HG02938 (cell line): Measurements from ENCODE around the gene NEDD4L.
A peak's percentile ranks its signal among the peaks of the same experiment; 100 is the strongest.

Experiments used
- ATAC-seq: cut with Tn5 transposase; IDR thresholded peaks from one replicate; pipeline ENCODE4 v1.9.1; 2021; ENCODE audit warnings: mild to moderate bottlenecking, moderate library complexity; ENCODE audit not compliant: unreplicated experiment

The NEDD4L gene

DNA sequence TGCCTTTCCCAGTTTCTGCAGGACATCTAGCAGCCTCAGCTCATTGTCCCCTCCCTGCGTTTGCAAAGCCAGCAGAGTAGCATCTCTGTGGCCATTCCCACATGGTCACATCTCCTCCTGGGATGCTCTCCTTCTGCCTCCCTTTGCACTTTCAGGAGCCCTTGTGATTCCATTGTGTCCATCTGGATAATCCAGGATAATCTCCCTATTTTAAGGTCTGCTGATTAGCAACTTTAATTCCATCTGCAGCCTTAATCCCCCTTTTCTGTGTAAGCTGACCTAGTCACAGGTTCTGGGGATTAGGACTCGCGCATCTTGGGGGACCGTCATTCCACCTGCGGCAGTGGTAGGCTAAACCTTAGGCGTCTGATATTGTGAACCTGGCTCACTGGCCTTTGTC is 70.7 kb downstream of the NEDD4L start:
- no peak for ATAC-seq

DNA sequence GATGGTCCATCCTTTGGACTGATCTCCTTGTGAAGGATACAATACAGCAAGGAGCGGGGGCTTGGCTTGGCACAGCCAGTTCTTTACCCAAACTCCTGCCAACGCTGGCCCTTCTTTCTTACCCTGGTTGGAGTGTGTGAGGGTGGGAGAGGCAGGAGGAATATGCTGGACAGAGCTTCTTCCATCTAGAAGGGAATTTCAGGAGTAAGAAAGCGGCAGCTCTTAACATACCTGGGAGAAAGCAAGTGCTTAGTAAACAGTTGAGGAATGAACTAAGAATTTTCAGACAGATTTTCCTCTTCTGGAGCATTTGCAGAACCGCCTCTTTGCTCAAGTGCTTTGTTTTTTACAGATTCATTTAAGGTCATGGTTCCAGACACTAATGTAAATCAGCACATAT is 72.8 kb downstream of the NEDD4L start:
- ATAC-seq: no peak

DNA sequence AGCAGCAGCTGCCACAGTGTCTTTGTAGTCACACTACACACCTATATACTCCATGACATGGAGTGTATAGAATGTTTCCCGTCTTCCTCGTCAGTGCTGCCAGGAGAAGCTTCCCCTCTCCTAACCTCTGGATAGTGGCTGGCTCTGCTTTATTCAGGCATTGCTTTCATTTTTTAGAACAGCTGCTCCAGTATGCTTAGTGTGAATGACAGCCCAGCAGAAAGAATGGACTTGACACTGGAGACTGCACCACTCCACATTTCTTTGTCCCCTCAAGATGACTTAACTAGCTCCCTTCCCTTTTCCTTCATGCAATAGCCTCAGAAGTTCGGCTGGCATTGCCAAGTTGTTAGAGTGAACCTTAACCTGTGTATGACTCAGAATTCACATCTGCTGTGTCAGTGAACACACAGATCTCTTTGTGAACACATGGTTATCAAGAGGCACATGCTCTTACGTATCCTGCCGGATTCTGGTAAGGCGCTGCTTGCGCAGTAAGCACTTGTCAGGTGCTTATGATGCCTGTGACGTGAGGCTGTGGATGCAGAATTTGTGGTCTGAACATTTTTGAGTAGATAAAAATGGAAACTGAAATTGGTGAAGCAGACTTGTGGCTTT is 73.9 kb downstream of the NEDD4L start:
- ATAC-seq: no peak

DNA sequence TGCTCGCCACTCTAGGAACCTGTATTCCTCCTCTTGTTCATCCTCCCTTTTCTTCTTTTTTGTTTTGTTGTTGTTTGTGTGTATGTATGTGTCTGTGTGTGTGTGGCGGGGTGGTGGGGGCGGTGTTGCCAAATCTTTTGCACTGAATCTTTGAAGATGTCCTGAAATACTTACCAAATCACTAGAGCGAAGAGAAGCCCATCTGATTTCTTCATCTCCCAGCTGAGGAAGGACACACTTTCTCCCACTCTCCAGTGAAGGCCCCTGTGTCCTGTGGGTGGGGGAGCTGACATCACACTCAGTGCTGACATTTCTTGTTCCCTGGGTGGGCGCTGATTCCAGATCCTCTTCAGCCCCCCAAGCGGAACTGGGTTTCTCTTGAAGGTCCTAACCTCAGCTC is 74.5 kb downstream of the NEDD4L start:
- ATAC-seq: no peak

DNA sequence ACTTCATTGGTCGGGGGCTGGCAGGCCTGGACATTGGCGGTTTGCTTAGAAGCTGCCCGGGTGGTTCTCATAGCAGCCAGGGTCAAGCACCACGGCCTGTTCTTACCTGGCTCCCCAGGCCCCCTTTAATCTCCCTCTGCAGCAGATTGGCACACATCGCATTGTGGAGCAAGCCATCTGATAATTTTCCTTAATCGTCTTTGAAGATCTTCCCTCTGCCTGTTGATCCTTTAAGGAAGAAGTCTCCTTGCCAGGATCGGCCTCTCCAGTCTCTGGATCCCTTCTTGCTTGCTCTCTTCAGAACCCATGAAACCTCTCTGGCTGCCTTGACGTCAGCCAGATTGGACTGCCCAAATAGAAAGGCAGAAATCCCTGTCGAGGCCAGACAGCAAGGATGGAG is 75.8 kb downstream of the NEDD4L start:
- ATAC-seq: no peak

DNA sequence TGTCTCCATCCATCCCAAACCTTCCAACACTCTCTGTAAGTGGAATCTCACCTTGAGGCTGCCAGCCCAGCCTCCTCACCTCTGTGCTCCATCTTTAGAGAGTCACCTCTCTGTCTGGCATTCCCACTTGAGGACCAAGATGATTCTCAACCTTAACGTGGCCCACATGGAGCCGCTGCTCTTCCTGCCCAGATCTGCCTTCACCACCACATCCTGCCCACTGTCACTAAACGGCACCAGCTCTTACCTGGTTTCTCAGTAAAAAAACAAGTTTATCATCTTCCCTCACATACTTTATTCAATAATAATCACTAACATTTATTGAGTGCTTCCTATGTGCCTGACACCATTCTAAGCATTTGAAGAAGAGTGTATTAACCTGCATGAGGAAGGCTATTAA is 80.4 kb downstream of the NEDD4L start:
- no peak for ATAC-seq

DNA sequence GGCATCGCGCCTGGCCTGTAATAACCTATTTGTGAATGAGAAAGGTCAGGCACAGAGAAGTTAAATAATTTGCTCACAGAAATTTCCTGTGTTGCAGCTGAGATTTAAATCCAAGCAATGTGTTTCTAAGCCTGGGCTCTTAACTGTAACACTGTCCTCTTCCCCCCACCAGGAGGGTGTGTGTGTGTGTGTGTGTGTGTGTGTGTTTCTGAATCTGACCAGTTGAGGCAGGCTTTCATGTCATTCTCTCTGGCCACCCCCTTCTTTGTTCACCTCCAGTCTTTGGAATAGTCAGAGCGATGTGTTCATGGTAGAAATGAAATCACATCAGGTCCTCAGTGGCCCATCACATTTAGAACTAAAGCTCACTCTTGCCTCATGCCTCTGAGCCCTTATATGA is 81.2 kb downstream of the NEDD4L start:
- ATAC-seq: no peak

DNA sequence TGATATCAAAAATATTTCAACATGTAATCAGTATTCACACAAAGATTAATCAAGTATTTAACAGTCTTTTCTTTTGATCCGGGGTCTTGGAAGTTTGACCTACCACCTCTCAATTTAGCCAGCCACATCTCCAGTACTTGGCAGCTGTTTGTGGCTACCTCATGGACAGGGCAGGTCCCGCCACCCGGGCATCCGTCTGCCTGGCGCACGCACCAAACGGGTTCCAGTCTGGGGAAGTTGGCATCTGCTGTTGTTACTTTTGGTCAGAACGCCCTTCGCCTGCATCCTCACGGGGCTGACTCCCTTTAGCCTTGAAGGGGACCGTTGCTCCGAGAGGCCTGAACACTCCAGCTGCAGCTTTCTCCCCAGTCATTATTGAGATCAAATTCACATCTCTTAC is 81.7 kb downstream of the NEDD4L start:
- no peak for ATAC-seq

DNA sequence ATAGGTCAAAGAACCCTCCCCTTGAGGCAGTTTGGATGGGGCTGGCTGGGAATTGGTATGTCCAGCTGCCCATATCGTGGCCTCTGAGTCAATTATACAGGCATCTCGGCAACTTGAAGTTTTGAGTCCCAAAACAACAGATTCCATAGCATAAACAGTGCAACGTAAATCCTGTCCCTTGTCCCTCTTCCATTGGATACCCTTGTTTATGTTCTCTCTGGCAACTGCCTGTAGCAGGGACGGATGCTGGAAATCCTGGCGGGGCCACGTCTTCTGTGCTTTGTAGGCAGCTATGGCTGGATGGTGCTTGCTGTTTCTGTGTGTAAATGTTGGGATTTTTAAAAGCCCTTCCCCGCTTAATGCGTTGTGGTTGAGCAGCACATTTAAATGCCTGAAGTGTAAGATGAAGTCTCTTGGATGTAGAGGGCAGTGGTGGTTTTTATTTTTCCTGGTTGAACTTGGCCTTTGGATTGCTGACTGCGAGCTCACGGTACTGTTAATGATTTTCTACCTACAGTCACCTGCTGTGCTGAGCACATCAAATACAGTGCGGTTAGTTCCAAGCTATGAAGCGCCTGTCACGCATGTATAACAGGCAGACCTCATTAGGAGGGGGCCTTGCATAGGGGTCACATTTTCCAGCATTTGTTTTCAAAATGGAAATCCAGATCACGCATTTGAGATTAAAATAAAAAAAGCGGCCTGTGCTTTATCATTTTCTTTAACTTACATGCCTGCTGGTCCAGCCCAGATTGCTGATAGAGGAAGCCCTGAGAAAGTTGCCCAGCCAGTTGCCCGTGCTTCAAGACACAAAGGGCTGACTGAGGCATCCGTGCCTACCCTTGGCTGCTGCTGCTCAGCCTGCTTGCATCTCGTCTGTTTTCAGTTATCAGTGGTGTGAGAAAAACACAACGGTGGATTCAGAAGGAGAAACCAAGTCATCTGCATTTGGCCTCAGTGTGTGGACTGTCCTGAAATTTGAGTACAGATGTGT is 84.7 kb downstream of the NEDD4L start:
- ATAC-seq: no peak

DNA sequence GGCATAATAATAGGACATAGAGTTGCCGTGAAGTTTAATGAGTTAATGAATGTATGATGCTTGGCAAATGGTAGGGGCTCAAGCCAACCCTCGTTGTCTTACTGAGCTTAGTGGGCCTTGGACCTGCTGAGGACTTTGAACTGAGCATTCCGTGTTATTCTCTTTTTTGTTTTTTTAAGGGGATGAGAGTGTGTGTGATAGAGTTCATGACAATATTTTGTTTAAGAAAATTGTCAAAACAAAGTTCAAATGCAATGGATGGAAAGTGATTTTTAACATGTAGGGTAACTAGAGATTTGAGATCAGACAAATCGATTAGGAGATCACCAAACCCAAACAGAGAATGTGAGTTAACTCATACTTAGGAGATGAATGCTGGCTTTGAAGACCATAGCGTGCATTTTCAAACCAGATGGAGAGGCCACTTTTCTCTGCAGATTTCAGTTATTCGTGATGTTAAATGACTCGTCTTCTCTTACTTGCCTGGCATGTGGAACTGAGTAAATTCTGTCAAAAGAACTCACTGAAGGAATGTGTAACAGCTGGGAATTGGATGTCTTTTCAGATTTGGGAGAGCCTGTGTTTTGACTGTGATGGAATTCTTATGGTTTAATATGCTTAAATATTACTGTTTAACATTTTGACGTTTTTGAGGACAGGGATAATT is 88.7 kb downstream of the NEDD4L start:
- no peak for ATAC-seq

DNA sequence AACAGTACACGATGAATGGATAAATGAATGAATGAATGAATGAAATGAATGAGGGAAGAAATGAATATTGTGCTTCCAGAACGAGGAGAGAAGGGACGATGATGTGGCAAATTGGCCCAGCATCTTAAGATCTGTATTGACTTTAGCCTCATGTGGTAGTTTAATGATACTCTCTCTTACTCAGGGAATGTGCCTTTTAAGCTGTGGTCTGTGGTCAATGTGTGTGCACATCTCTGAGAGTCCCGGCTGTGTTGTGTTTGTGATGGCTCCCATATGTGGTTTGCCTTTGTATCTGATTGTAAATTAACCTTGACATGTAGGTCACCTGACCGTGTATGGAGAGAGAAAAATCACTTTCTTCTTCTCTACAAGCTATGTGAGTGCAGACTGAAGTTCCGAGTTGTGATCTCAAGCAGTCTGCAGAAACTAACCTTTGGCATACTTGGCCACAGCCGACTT is 91.2 kb downstream of the NEDD4L start:
- ATAC-seq: no peak

DNA sequence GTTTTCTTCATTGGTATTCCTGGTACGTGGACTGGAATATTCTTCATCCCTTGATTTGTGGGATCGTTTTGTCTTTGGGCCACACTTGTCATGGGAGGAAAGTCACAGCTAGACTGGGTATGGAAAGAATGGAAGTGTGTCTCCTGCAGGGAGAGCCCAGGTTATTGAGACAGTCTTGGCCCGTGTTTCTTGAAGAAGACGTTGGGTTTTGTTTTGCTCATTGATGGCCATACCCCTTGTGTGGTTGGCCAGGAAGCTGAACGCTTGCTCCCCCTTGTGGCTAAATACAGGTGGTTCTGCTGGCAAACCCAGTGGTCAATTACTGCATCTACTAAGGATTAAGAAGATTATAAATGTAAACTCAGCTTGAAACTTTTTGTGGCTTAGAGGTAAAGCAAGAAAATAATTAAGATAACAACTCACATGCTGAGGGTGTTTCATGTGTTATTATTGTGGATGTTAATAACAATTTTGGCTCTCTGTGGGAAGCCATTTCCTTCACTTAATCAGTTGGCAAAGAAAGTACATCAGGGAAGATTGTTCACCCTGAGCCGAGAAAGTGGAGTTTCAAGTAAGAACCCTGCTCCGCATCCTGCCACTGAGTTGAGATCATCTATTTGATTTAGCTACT is 91.8 kb downstream of the NEDD4L start:
- ATAC-seq: peak; percentile 64

DNA sequence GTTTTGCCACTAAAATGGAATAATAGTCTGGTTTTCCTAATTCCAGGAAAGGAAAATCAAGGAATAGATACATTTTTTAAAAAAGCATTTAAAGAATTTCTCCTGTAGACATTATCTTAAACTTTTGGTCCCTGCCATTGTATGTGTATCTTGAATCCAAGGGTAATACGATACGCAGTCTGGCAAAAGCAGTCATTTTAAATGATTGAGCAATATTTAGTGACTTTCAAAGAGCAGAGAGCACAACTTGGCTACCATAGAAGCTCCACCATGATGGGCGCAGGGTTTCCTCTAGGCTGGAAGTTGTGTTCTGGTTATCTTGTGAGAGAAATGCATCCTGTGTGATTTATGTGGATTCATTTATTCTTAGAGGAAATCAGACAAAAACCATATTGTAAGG is 92.9 kb downstream of the NEDD4L start:
- no peak for ATAC-seq

DNA sequence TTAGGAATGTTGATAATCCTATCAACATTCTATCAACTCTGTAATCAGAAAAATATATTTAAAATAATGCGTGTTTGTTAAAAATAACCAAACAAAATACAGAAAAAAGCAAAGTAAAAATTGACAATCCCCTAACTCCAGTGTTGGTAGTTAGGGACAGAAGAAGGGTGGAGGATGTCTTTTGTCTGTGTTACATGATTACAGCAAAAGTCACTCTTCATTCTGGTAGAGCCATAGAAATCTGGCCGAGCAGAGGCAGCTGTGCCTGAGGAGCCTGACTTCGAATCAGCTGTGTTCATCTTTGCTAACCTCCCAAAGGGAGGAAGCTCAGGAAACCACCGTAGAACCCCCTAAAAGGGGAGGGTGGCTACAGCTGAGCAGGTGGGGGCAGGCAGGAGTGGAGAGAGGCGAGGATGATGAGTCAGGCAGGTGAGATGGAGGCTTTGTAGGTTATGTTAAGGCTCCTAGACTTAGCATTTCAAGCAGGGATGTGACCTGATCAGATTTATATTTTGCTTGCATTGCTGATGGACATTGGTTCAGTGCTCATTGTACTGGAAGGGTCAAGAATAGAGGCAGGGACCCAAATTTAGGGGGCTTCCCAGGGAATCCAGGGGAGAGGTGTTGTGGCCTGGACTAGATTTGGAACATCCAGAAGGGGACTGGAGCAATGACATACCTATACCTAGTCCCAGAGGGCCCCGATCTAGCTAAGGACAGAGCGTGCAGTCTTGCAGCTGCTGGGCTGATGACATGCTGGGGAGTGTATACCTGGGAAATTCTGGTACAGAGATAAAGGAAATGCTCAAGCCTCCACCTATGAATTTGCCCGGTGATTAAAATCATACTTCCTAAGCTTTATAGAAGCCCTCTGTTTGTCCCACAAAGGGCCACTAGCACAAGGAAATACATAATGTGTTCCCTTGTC is 95.7 kb downstream of the NEDD4L start:
- no peak for ATAC-seq

DNA sequence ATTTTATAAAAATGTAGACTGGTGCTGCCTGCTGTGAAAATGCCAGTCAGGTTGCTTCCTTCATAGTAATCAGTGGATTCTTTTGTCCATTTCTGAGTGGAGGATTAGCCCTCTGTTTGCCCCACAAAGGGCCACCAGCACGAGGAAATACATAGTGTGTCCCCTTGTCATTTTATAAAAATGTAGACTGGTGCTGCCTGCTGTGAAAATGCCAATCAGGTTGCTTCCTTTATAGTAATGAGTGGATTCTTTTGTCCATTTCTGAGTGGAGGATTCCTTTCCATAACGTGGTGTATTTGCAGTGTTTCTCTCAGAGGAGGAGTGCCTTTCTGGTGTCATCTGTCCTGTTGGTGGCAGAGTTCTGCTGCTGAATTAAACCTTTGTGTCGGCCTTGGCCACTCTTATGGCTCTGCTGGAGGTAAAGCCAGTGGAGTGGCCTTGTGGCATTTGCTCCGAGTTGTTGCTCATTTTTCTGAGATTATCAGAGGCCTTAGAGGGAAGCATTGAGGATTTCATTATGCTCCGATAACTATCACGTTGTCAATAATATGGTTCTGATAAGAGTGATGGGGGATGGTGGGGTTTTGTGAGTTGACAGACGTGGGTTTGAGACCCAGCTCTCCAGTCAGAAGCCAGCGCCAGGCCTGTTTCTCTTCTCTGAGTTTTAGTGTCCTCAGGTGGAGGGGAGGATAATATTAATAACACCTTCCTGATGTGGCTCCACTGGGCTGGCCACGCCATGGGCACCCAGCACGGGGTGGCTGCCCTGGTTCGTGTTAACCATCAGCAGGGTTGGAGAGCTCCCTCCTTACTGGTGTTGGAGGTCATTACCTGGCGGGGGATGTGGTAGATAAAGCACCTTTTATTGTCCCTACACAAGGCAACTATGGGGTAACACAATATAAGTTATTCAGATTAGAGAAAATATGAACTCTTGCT is 96.6 kb downstream of the NEDD4L start:
- no peak for ATAC-seq

DNA sequence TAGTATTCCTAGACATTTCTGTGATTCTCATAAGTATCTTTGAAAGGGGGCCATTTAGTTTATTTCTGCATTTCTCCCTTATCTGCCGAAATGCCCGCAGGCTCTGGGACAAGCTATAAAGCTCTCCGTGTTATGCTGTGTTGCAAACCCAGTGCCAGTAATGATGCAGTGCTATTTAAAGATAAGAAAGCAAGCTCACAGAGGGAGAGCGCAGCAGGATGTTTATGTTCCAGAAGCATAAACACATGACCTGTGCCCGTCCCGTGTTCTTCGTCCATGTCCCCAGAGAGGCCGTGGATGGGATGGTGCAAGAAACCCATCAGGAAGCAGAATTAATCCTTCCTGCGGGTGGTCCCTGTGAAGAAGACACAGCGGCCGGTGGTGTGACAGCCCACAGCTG is 99.4 kb downstream of the NEDD4L start:
- ATAC-seq: no peak

DNA sequence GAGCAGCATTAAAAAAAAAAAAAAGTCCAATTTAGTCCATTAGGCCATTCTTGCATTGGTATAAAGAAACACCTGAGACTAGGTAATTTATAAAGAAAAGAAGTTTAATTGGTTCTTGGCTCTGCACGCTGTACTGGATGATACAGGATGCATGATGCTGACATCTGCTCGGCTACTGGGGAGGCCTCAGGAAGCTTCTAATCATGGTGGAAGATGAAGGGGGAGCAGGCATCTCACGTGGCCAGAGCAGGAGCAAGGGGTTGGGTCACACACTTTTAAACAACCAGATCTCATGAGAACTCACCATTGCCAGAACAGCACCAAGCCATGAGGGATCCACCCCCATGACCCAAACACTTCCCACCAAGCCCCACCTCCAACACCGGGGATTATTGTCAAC is 100.1 kb downstream of the NEDD4L start:
- no peak for ATAC-seq

DNA sequence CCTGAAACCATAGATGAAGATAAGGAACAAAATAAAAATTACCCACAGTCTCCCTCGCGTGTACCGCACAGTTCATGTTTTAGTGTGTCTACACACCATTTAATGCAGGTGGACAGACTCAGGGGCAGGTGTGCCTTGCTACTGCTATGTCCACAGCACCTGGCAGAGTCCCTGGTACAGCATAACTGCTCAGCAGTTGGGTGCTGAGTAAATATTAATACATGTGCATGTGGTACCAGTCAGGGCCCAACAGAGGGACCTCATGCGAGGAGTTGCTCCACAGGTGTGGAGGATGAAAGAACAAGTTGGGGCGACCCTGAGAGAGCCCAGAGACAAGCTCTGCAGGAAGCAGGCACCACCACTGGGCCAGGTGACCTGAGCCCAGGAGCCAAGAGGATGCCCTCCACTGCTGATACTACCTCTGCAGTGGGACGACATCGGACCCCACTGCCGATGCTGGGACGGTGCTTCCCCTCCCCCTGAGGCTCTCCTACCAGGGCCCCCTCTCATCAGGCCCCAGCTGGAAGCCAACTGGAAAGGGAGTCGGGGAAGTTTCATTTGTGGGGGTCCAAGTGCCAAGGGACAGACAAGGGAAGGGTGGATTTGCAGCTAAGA is 100.8 kb downstream of the NEDD4L start:
- ATAC-seq: no peak

DNA sequence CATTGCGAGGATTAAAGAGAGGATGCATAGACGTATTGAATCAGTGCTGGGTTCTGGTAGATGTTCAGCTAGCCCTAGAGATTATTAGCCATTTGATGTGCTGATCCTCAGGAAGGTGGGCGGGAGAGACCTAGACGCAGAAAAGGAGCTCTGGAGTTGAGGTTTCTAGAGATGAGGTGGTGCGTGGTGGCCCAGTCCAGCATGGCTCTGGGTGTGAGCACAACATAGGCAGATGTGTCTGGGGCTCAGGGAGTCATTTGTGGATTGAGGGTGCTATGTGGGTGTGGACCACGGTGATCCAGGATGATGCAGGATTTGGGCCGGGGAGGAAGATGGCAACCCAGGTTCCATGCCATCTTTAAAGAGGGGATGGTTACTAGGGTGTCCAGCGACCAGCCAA is 102.1 kb downstream of the NEDD4L start:
- ATAC-seq: no peak
